Naive thymus-derived CD4-positive, alpha-beta T cell (primary cell): ENCODE results near the gene XPNPEP3. TPM values are rescaled to one million over a fixed set of nuclear protein-coding genes. Genes with fewer than 3 reads are reported as not detected.
"Not testable (repeated sequence)": the region's sequence is repeated elsewhere in the genome, so short reads cannot be mapped to it uniquely, and the experiment has no call there.

Experiments used
- ATAC-seq: fragments of 150-1000 bp; cut with Tn5 transposase; 2 replicates; pipeline ENCODE4 v1.10.0; 2021; ENCODE audit warnings: mild to moderate bottlenecking, moderate library complexity
- CTCF ChIA-PET: fragments of 350-600 bp; sonication (Branson Sonifier 250); formaldehyde crosslinking; loops from one replicate; lab custom pipeline; 2021; ENCODE audit warnings: antibody characterized with exemption; lab: Charles Lee
- POLR2A ChIA-PET: fragments of 350-600 bp; sonication (Branson Sonifier 250); formaldehyde crosslinking; loops from one replicate; lab custom pipeline; 2021; ENCODE audit warnings: antibody characterized with exemption, inconsistent platforms; lab: Charles Lee
- DNase-seq, 9 donors: peaks; one replicate each; pipeline versions ENCODE4 v3.0.0 to v3.0.0-alpha.2; 2020 to 2022; ENCODE audit warnings: mixed read lengths in 1 of 9
- H3K27ac ChIP-seq: one replicate; pipeline ENCODE4 v1.7.0; 2013; ENCODE audit warnings: mild to moderate bottlenecking, low read depth, low read length, moderate library complexity
- H3K27me3 ChIP-seq, 2 donors: one replicate each; pipeline ENCODE4 v1.7.0; 2013; ENCODE audit warnings: low read length in 2 of 2, mild to moderate bottlenecking in 2 of 2, moderate library complexity in 2 of 2; ENCODE audit not compliant: control insufficient read depth in 2 of 2, insufficient read depth in 2 of 2
- H3K36me3 ChIP-seq, 3 experiments: 1 replicate in 2 of 3; 2 replicates in 1 of 3; pipeline ENCODE4 v1.7.0; 2013; ENCODE audit warnings: low read length in 3 of 3, mild to moderate bottlenecking in 3 of 3, moderate library complexity in 1 of 3; ENCODE audit not compliant: insufficient read depth in 3 of 3, control insufficient read depth in 2 of 3
- H3K4me1 ChIP-seq, 2 donors: one replicate each; pipeline ENCODE4 v1.7.0; 2013; ENCODE audit warnings: low read length in 2 of 2, mild to moderate bottlenecking in 2 of 2, moderate library complexity in 1 of 2; ENCODE audit not compliant: control insufficient read depth in 2 of 2, insufficient read depth in 2 of 2
- H3K4me3 ChIP-seq: 2 replicates; pipeline ENCODE4 v1.7.0; 2013; ENCODE audit warnings: mild to moderate bottlenecking, low read length
- H3K9me3 ChIP-seq, 3 experiments: 1 replicate in 2 of 3; 2 replicates in 1 of 3; pipeline ENCODE4 v1.7.0; 2013; ENCODE audit warnings: low read length in 3 of 3; ENCODE audit not compliant: control insufficient read depth in 2 of 3
- H3K27ac Mint-ChIP-seq, 9 donors: one replicate each; pipeline ENCODE4 v1.8.0; 2020 to 2022; ENCODE audit warnings: mixed read lengths in 9 of 9, mild to moderate bottlenecking in 8 of 9, moderate library complexity in 5 of 9, inconsistent platforms in 2 of 9
- H3K27me3 Mint-ChIP-seq, 5 donors: one replicate each; pipeline ENCODE4 v1.8.0; 2021 to 2022; ENCODE audit warnings: mixed read lengths in 5 of 5, mild to moderate bottlenecking in 1 of 5
- H3K36me3 Mint-ChIP-seq, 5 donors: one replicate each; pipeline ENCODE4 v1.8.0; 2020 to 2022; ENCODE audit warnings: mixed read lengths in 5 of 5, mild to moderate bottlenecking in 3 of 5, inconsistent platforms in 1 of 5
- H3K4me1 Mint-ChIP-seq, 7 donors: one replicate each; pipeline ENCODE4 v1.8.0; 2020 to 2022; ENCODE audit warnings: mixed read lengths in 7 of 7, mild to moderate bottlenecking in 3 of 7, inconsistent platforms in 1 of 7
- H3K4me3 Mint-ChIP-seq, 10 donors: one replicate each; pipeline ENCODE4 v1.8.0; 2020 to 2022; ENCODE audit warnings: mild to moderate bottlenecking in 10 of 10, mixed read lengths in 10 of 10, moderate library complexity in 6 of 10, inconsistent platforms in 2 of 10
- H3K9me3 Mint-ChIP-seq, 11 donors: one replicate each; pipeline ENCODE4 v1.8.0; 2020 to 2022; ENCODE audit warnings: mixed read lengths in 11 of 11, mild to moderate bottlenecking in 4 of 11, inconsistent platforms in 1 of 11, moderate library complexity in 1 of 11
- intact Hi-C, 2 donors: fragments of 100-400 bp; cut with micrococcal nuclease; formaldehyde crosslinking; loops; one replicate each; pipeline ENCODE4 v1.15.1; 2023
- polyA plus RNA-seq, 2 donors: library from polyadenylated mRNA; unstranded; fragments of 300-500 nt; fragmentation: Illumina TruSeq; gene quantifications; one replicate each; pipeline ENCODE4 v1.2.3, GENCODE V29; 2021
- total RNA-seq, 6 experiments: library from RNA in 5 of 6; stranded (reverse) in 5 of 6; gene quantifications; 1 replicate in 5 of 6; 2 replicates in 1 of 6; pipeline ENCODE4 v1.2.3 and lab custom pipeline; 2021 to 2026

XPNPEP3 gene
- total and polyA plus RNA-seq, 7 experiments from 2014 or later = 14.4 to 21.8 (median 17.8) TPM

- no peak for DNase-seq
- intact Hi-C loops = no loop called here
- Histone ChIP-seq H3K4me3 (no peak overlapping the region), H3K9me3 (no peaks in the 10 kb centered on the region), H3K36me3 (peaks cover 0 to 44% (median 0%) of the 10 kb centered on the region in 3 experiments), H3K27me3 (no peaks in the 10 kb centered on the region), H3K4me1 (no peaks in the 10 kb centered on the region), H3K27ac (no peak overlapping the region)
- H3K4me1 Mint-ChIP-seq = no peaks in the 10 kb centered on the region
- no peaks in the 10 kb centered on the region for H3K9me3 Mint-ChIP-seq
- no peaks in the 10 kb centered on the region for H3K27me3 Mint-ChIP-seq
- H3K36me3 Mint-ChIP-seq = peaks cover 2 to 28% (median 14%) of the 10 kb centered on the region in 5 donors
- ChIA-PET POLR2A (no interaction called here), CTCF (no interaction called here)
- ATAC-seq = no peak
- no peak overlapping the region for H3K27ac Mint-ChIP-seq
- H3K4me3 Mint-ChIP-seq = no peak overlapping the region
Observed at GRCh38 chr22:40908895-40909294, 51.9 kb downstream of the XPNPEP3 start.

GRCh38 chr22:40911772-40912171, 54.8 kb downstream of the XPNPEP3 start:
- Histone ChIP-seq H3K27me3 (no peaks in the 10 kb centered on the region), H3K4me3 (no peak overlapping the region), H3K27ac (no peak overlapping the region), H3K9me3 (no peaks in the 10 kb centered on the region), H3K36me3 (peaks cover 0 to 64% (median 8%) of the 10 kb centered on the region in 3 experiments), H3K4me1 (no peaks in the 10 kb centered on the region)
- Mint-ChIP-seq H3K4me3 (no peak overlapping the region), H3K36me3 (peaks cover 2 to 33% (median 12%) of the 10 kb centered on the region in 5 donors), H3K4me1 (no peaks in the 10 kb centered on the region), H3K27ac (no peak overlapping the region), H3K9me3 (no peaks in the 10 kb centered on the region), H3K27me3 (no peaks in the 10 kb centered on the region)
- ChIA-PET CTCF (interaction anchor here (1.0 kb wide), 1 partner anchor 11 kb away, joined by 3 read pairs; no protein-coding TSS in a partner anchor), POLR2A (interaction anchor here (0.6 kb wide), 1 partner anchor 185 kb away, joined by 4 read pairs; no protein-coding TSS in a partner anchor)
- DNase-seq = no peak
- intact Hi-C loops = no loop called here
- ATAC-seq = no peak

GRCh38 chr22:40912987-40913386, 56.0 kb downstream of the XPNPEP3 start:
- H3K27me3 ChIP-seq, DNase-seq, H3K9me3 Mint-ChIP-seq, POLR2A ChIA-PET, H3K9me3 ChIP-seq, H3K27ac ChIP-seq, H3K27me3 Mint-ChIP-seq, H3K4me1 ChIP-seq, ATAC-seq, intact Hi-C loops, H3K4me1 Mint-ChIP-seq, H3K4me3 Mint-ChIP-seq, H3K4me3 ChIP-seq: not testable (repeated sequence)
- CTCF ChIA-PET = interaction anchor here (1.3 kb wide), 1 partner anchor 10 kb away, joined by 3 read pairs; no protein-coding TSS in a partner anchor
- peaks cover 0 to 58% (median 8%) of the 10 kb centered on the region in 3 experiments for H3K36me3 ChIP-seq
- Mint-ChIP-seq H3K27ac (peak overlapping the region in 1 of 9 donors; percentile 36), H3K36me3 (peaks cover 2 to 26% (median 6%) of the 10 kb centered on the region in 5 donors)

DNA sequence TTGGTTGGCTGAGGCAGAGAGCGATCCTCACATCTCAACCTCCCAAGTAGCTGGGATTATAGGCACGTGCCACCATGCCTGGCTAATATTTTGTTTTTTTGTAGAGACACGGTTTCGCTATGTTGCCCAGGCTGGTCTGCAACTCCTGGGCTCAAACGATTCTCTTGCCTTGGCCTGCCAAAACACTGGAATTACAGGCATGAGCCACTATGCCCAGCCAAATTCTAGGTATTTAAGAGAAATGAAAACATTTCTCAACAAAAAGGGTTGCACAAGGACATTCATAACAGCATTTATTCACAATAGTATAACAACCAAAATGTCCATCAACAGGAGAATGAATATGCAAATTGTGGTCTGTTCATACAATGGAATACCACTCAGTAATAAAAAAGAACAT, 62.5 kb downstream of the XPNPEP3 start:
- no peak overlapping the region for H3K4me3 Mint-ChIP-seq
- ChIA-PET CTCF (interaction anchor here (0.7 to 1.0 kb wide), 2 partner anchors 63 to 318 kb away, joined by 3 to 4 read pairs; partner anchors contain the start of gene ST13), POLR2A (interaction anchor here (0.5 to 0.6 kb wide), 2 partner anchors 385 to 1168 kb away, joined by 3 to 4 read pairs; no protein-coding TSS in a partner anchor)
- no peaks in the 10 kb centered on the region for H3K9me3 Mint-ChIP-seq
- ATAC-seq (no peak), DNase-seq (no peak)
- Histone ChIP-seq H3K27me3 (no peaks in the 10 kb centered on the region), H3K4me3 (no peak overlapping the region), H3K36me3 (peaks cover 5 to 22% (median 8%) of the 10 kb centered on the region in 3 experiments), H3K9me3 (no peaks in the 10 kb centered on the region), H3K4me1 (peaks cover 0 to 4% of the 10 kb centered on the region in 2 donors), H3K27ac (no peak overlapping the region)
- no peak overlapping the region for H3K27ac Mint-ChIP-seq
- H3K36me3 Mint-ChIP-seq = peaks cover 4 to 26% (median 11%) of the 10 kb centered on the region in 5 donors
- no peaks in the 10 kb centered on the region for H3K27me3 Mint-ChIP-seq
- peaks cover 3 to 10% (median 5%) of the 10 kb centered on the region in 7 donors for H3K4me1 Mint-ChIP-seq
- intact Hi-C loops = no loop called here

GRCh38 chr22:40920526-40920925, 63.6 kb downstream of the XPNPEP3 start:
- CTCF ChIA-PET = interaction anchor here (4.3 kb wide), 1 partner anchor 317 kb away, joined by 59 read pairs; no protein-coding TSS in a partner anchor
- H3K36me3 Mint-ChIP-seq = peaks cover 4 to 36% (median 16%) of the 10 kb centered on the region in 5 donors

GRCh38 chr22:40922484-40923303, 65.7 kb downstream of the XPNPEP3 start:
- H3K4me3 Mint-ChIP-seq = peak overlapping the region in 9 of 10 donors; percentile 1 to 79 (median 37)
- H3K9me3 Mint-ChIP-seq = no peaks in the 10 kb centered on the region
- no peak overlapping the region for H3K4me3 ChIP-seq
- H3K36me3 Mint-ChIP-seq = peaks cover 4 to 40% (median 26%) of the 10 kb centered on the region in 5 donors
- CTCF ChIA-PET = interaction anchor here (0.6 to 4.3 kb wide), 33 partner anchors 9 to 506 kb away, joined by 3 to 59 read pairs (median 4); no protein-coding TSS in a partner anchor
- peaks cover 0 to 32% (median 13%) of the 10 kb centered on the region in 3 experiments for H3K36me3 ChIP-seq
- H3K27ac ChIP-seq = peak overlapping the region; percentile 2
- no peaks in the 10 kb centered on the region for H3K27me3 ChIP-seq
- peaks cover 0 to 4% of the 10 kb centered on the region in 2 donors for H3K4me1 ChIP-seq
- POLR2A ChIA-PET = interaction anchor here (0.5 to 2.8 kb wide), 12 partner anchors 25 to 1833 kb away, joined by 3 to 18 read pairs (median 4); partner anchors contain the start of genes RBX1 and ZC3H7B
- ATAC-seq (peak; percentile 92), DNase-seq (peak in 7 of 9 donors; percentile 51 to 73 (median 67))
- intact Hi-C loops = loop anchor here (1.0 to 10.0 kb wide), 5 partner anchors 29 to 602 kb away; partner anchors contain the start of gene RBX1 (in 2 of the 2)
- no peaks in the 10 kb centered on the region for H3K27me3 Mint-ChIP-seq
- peak overlapping the region in 7 of 9 donors; percentile 47 to 88 (median 68) for H3K27ac Mint-ChIP-seq
- no peaks in the 10 kb centered on the region for H3K9me3 ChIP-seq
- H3K4me1 Mint-ChIP-seq = peaks cover 3 to 10% (median 5%) of the 10 kb centered on the region in 7 donors

More at GRCh38 chr22:40920526-40920925, 63.6 kb downstream of the XPNPEP3 start:
- H3K36me3 ChIP-seq = peaks cover 2 to 24% (median 8%) of the 10 kb centered on the region in 3 experiments
- POLR2A ChIA-PET = interaction anchor here (0.6 to 2.8 kb wide), 2 partner anchors 317 to 730 kb away, joined by 4 to 18 read pairs; no protein-coding TSS in a partner anchor
- Mint-ChIP-seq H3K4me1 (peaks cover 3 to 10% (median 5%) of the 10 kb centered on the region in 7 donors), H3K4me3 (no peak overlapping the region), H3K27me3 (no peaks in the 10 kb centered on the region), H3K27ac (peak overlapping the region in 1 of 9 donors; percentile 8), H3K9me3 (no peaks in the 10 kb centered on the region)
- no peaks in the 10 kb centered on the region for H3K27me3 ChIP-seq
- ATAC-seq (no peak), DNase-seq (no peak)
- H3K9me3 ChIP-seq = no peaks in the 10 kb centered on the region
- no peak overlapping the region for H3K27ac ChIP-seq
- no peak overlapping the region for H3K4me3 ChIP-seq
- intact Hi-C loops = loop anchor here in 1 of 2 donors (5.0 to 10.0 kb wide), 2 partner anchors 232 to 604 kb away; no protein-coding TSS in a partner anchor
- peaks cover 0 to 4% of the 10 kb centered on the region in 2 donors for H3K4me1 ChIP-seq
